ENCODE data around the gene CELF1.

The CELF1 gene

DNA sequence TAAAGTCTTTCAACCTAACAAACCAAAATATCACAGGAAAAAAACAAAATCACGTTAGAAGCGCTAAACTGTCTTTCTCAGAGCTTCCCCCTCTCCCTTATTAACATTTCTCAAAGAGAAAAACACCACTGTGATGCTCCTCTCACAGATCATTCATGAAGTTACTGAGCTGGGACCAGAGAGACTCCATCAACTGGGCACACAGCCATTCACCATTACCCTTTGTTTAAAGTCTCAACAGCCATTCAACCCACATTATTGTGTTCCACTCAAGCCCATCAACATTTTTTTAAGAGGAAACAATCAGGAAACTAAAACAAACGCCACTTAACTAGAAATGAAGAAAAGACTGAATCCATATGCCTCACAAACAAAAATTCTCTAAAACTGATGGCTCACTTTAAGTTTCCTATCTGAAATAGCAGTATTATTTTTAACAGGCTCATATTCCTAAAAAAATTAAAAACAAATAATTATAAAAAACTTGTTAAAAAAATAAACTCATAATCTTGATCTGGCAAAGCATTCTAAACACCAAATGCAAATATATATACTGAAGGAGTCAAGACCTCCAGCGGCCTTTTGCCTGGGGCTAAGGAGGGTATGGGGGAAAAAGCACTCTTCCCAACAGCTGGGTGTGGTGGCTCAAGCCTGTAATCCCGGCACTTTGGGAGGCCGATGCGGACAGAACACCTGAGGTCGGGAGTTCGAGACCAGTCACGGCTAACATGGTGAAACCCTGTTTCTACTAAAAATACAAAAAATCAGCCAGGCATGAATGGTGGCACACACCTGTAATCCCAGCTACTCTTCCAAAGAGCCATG is 14.0 kb downstream of the CELF1 start:
- Histone ChIP-seq H3K4me3 (ENCODE audit: insufficient read depth, low read length, poor library complexity, severe bottlenecking) (no peak overlapping the region), H4K20me1 (ENCODE audit: low read depth, low read length) (peaks cover 27% of the 10 kb centered on the region), H3K9me2 (replicated peaks; ENCODE audit: insufficient read depth, low read length) (no peaks in the 10 kb centered on the region), H3K4me2 (ENCODE audit: low read depth, low read length, poor library complexity, severe bottlenecking) (no peak overlapping the region), H3K79me2 (ENCODE audit: insufficient read depth, low read length) (peaks cover 100% of the 10 kb centered on the region), H3K9ac (ENCODE audit: low read length) (no peak overlapping the region), H3K9me3 (ENCODE audit: insufficient read depth, low read length) (no peaks in the 10 kb centered on the region), H2AFZ (ENCODE audit: low read depth, low read length, severe bottlenecking) (no peak overlapping the region), H3K27ac (ENCODE audit: low read depth, low read length) (no peak overlapping the region), H3F3A (ENCODE audit: insufficient read depth) (no peaks in the 10 kb centered on the region; the same call in 1 of the 2 replicates), H3K36me3 (ENCODE audit: low read length) (no peaks in the 10 kb centered on the region), H3K27me3 (ENCODE audit: low read length) (no peaks in the 10 kb centered on the region)
- TF ChIP-seq, protein P1, sequence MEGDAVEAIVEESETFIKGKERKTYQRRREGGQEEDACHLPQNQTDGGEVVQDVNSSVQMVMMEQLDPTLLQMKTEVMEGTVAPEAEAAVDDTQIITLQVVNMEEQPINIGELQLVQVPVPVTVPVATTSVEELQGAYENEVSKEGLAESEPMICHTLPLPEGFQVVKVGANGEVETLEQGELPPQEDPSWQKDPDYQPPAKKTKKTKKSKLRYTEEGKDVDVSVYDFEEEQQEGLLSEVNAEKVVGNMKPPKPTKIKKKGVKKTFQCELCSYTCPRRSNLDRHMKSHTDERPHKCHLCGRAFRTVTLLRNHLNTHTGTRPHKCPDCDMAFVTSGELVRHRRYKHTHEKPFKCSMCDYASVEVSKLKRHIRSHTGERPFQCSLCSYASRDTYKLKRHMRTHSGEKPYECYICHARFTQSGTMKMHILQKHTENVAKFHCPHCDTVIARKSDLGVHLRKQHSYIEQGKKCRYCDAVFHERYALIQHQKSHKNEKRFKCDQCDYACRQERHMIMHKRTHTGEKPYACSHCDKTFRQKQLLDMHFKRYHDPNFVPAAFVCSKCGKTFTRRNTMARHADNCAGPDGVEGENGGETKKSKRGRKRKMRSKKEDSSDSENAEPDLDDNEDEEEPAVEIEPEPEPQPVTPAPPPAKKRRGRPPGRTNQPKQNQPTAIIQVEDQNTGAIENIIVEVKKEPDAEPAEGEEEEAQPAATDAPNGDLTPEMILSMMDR (IDR thresholded peaks at IDR 0.05; ENCODE audit: insufficient read depth, low read length, poor library complexity, severe bottlenecking): no peak
- TF ChIP-seq EZH2phosphoT487 (conservative IDR thresholded peaks at IDR 0.05; ENCODE audit: low read length): no peak

DNA sequence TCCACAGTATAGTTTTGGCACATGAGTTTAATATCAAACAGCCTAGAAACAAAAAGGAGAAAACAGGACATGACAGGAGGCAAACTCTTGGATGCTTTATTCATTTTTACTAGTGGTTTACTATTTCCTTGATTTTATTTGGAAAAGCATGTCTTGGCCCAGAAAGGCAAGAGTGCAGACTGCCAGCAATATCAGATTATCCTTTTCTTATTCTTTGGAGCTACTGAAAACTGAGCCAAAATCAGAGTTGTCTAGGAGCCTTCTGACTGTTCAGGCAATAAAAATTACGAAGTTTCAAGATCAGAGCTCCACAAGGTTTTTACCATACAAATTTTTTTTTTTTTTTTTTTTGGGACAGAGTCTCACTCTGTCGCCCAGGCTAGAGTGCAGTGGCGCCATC is 16.0 kb downstream of the CELF1 start:
- Histone ChIP-seq H3K9me2 (replicated peaks; ENCODE audit: insufficient read depth, low read length) (no peaks in the 10 kb centered on the region), H3K79me2 (ENCODE audit: insufficient read depth, low read length) (peaks cover 100% of the 10 kb centered on the region), H3K27ac (ENCODE audit: low read depth, low read length) (no peak overlapping the region), H2AFZ (ENCODE audit: low read depth, low read length, severe bottlenecking) (no peak overlapping the region), H4K20me1 (ENCODE audit: low read depth, low read length) (peaks cover 29% of the 10 kb centered on the region), H3K36me3 (ENCODE audit: low read length) (no peaks in the 10 kb centered on the region), H3K9ac (ENCODE audit: low read length) (no peak overlapping the region), H3K4me2 (ENCODE audit: low read depth, low read length, poor library complexity, severe bottlenecking) (no peak overlapping the region), H3F3A (ENCODE audit: insufficient read depth) (no peaks in the 10 kb centered on the region; the same call in 1 of the 2 replicates), H3K27me3 (ENCODE audit: low read length) (no peaks in the 10 kb centered on the region), H3K4me3 (ENCODE audit: insufficient read depth, low read length, poor library complexity, severe bottlenecking) (no peak overlapping the region), H3K9me3 (ENCODE audit: insufficient read depth, low read length) (no peaks in the 10 kb centered on the region)
- no peak for TF ChIP-seq EZH2phosphoT487 (conservative IDR thresholded peaks at IDR 0.05; ENCODE audit: low read length)
- TF ChIP-seq, protein P1 (IDR thresholded peaks at IDR 0.05; ENCODE audit: insufficient read depth, low read length, poor library complexity, severe bottlenecking): no peak

DNA sequence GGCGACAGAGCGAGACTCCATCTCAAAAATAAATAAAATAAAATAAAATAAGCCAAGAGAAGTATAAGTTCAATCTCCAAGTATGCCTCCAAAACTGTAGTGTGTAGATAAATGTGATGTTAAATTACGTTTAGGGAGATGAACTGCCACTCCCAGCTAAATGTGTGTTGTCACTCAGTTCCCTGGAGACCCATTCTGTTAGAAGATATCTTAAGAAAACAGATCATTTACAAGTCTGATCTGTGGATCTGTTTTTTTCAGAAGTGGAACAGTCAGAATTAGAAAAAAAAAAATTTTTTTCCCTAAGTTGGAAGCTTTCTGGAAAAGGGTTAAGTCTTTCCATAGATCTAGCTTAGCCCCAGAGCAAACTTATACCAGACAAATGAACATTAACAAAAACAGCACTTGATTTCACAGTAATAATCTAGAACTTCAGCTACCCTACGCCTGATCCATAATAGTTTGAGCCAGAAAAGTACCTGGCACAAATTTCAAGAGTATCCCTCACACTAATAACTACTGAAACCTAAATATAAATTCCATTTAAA is 18.2 kb downstream of the CELF1 start:
- peaks cover 36% of the 10 kb centered on the region for H4K20me1 ChIP-seq (ENCODE audit: low read depth, low read length)
- no peak overlapping the region for H3K4me3 ChIP-seq (ENCODE audit: insufficient read depth, low read length, poor library complexity, severe bottlenecking)

More for the DNA sequence above, 18.2 kb downstream of the CELF1 start:
- Histone ChIP-seq H3F3A (ENCODE audit: insufficient read depth) (peaks cover 4% of the 10 kb centered on the region; the same call in 1 of the 2 replicates), H3K36me3 (ENCODE audit: low read length) (no peaks in the 10 kb centered on the region), H3K27me3 (ENCODE audit: low read length) (no peaks in the 10 kb centered on the region), H2AFZ (ENCODE audit: low read depth, low read length, severe bottlenecking) (no peak overlapping the region), H3K9ac (ENCODE audit: low read length) (no peak overlapping the region), H3K79me2 (ENCODE audit: insufficient read depth, low read length) (peaks cover 100% of the 10 kb centered on the region), H3K4me2 (ENCODE audit: low read depth, low read length, poor library complexity, severe bottlenecking) (no peak overlapping the region), H3K9me2 (replicated peaks; ENCODE audit: insufficient read depth, low read length) (no peaks in the 10 kb centered on the region), H3K9me3 (ENCODE audit: insufficient read depth, low read length) (no peaks in the 10 kb centered on the region), H3K27ac (ENCODE audit: low read depth, low read length) (no peak overlapping the region)
- TF ChIP-seq EZH2phosphoT487 (conservative IDR thresholded peaks at IDR 0.05; ENCODE audit: low read length): no peak
- TF ChIP-seq, protein P1 (IDR thresholded peaks at IDR 0.05; ENCODE audit: insufficient read depth, low read length, poor library complexity, severe bottlenecking): no peak
